HPDE6-E6E7 (cell line): ENCODE data around the gene RHEX.
"Not testable (repeated sequence)": the region's sequence is repeated elsewhere in the genome, so short reads cannot be mapped to it uniquely, and the experiment has no call there.

Source experiments
- DNase-seq: peaks from one replicate; pipeline ENCODE4 v3.0.0; 2011; ENCODE audit warnings: missing footprints; ENCODE audit errors: extremely low spot score

RHEX gene

DNA sequence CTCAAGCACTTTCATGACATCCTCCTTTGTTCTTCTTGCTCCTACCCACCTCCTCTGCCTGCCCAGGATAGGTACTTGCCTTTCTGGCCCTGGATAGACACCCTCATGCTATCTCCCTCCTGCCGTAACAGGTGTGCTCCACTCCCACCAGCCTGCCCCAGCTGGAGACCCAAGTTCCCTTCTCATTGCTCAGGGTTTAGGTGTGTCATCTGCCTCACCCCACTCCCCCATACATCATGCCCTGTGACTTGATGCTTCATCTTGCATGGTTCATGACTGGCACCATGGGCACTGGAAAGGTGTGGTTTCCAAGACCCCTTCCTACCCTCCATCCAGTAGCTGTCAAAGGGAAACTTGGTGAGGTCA, 5.9 kb downstream of the RHEX start:
- no peak for DNase-seq

DNA sequence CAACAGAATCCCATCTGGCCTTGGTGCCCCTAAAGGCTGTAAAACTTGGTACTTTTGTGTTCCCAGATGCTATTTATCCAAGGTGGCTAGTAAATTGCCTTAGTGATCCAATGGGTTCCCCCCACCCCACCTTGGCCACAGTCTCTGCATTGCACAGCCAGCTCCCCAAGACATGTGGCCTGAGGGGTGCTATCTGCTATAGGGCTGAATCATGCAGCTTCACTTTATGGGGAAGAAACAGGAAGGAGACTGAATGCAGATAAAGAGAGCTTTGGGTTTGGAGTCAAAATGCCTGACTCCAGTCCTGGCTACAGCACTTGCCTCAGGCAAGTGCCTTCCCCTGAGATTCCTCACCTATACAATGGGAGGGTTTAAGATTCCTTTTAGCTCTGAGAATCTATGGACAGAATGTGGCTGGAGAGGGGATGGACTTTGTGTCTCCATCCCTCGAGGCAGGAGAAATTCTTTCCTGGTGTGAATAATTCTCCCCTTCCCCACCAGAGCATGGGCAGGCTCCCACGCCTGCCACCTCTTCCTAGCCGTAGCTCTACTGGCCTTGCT, 6.5 kb downstream of the RHEX start:
- no peak for DNase-seq

DNA sequence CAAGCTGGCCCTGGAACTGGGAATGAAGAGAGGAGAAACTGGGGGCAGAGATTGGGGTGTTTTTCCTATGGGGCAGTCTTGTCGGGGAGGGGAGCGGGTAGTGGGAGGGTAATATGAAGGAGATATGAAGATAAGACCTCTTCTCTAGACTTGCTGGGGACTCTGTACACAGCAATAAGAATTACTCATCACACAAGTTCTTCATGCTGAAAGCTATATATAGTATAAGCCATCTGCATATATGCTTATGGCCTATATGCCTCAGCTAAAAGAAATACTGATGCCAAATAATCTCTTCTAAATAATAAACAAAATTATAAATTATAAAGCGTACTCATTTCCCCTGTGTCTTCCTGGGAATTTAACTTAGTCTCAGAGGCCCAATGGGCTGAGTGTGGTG, 7.9 kb downstream of the RHEX start:
- DNase-seq: no peak

DNA sequence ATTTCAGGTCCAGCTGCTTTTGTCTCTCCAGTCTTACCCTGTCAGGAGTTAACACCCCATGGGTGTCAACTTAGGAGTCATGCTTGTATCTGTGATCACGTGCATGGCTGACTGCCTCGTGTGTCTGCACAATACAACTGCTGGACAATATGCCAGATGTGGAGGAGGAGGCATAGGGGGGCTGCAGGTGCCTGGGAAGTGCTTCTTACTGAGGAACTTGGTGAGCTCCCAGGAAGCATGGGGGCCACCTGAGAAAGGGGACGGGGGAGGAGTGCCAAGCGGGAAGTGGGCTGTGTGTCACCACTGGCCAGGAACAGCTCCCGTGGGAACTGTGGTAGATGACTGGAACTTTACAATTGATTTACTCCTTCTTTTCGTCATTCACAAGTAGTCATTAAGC, 9.5 kb downstream of the RHEX start:
- no peak for DNase-seq

DNA sequence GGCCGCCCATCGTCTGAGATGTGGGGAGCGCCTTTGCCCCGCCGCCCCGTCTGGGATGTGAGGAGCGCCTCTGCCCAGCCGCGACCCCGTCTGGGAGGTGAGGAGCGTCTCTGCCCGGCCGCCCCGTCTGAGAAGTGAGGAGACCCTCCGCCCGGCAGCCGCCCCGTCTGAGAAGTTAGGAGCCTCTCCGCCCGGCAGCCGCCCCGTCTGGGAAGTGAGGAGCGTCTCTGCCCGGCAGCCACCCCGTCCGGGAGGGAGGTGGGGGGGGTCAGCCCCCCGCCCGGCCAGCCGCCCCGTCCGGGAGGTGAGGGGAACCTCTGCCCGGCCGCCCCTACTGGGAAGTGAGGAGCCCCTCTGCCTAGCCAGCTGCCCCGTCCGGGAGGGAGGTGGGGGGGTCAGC, 11.0 kb downstream of the RHEX start:
- not testable (repeated sequence) for DNase-seq

DNA sequence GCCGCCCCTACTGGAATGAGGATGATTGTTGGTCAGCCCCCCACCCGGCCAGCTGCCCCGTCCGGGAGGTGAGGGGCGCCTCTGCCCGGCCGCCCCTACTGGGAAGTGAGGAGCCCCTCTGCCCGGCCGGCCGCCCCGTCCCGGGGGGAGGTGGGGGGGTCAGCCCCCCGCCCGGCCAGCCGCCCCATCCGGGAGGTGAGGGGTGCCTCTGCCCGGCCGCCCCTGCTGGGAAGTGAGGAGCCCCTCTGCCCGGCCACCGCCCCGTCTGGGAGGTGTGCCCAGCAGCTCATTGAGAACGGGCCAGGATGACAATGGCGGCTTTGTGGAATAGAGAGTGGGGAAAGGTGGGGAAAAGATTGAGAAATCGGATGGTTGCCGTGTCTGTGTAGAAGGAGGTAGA, 11.5 kb downstream of the RHEX start:
- DNase-seq: not testable (repeated sequence)

DNA sequence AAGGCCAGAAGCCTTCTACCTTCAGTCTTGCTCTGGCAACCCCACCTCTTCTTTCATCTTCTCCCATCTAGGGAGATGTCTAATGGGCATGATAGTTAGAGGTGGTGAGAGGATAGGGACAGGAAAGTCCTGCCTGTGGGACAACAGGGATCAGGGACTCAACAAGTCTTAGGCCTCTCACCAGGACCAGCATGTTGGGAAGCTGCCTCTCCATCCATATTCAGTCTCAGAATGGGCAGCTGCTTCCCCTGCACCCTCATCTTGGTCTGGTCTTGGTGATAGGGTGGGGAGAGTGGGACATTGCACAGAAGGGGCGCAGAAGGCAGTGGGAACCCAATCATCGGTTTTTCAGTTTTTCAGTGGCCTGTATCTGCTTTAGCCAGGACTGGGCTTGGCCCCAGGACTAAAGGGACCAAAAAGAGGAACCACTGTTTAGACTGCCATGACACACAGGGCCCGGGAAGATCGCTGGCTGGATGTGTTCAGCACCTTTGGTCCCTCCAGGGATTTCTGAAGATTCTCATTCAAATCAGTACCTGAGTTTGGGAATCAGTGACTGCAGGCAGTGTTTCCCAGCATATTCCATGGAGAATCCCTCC, 12.7 kb downstream of the RHEX start:
- no peak for DNase-seq

DNA sequence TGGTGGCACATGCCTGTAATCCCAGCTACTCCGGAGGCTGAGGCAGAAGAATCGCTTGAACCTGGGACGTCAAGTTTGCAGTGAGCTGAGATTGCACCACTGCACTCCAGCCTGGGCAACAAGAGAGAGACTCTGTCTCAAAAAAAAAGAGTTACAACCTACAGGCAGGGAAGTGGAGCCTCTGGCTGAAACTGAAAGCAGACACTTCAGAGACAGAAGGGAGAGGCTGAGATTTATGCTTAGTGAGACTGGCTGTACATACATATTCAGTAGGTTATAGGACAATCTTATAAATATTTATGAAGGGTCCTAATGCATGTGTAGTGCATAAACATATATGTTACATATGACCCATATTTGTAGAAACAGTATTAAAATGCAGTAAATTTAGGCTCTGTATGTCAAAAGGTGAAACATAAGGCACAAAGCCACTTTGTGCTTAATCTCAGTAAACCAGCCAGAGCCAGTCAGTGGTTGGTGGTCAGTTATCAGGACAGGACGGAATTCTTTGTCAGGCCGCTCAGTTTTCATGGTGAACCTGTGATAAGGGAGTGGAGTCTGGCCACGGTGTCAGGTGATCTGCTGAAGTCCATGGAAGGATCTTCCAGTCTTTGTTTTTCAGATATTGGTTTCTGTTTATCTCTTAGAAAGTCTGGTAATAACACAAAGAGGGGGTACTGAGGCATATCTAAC, 13.7 kb downstream of the RHEX start:
- no peak for DNase-seq

DNA sequence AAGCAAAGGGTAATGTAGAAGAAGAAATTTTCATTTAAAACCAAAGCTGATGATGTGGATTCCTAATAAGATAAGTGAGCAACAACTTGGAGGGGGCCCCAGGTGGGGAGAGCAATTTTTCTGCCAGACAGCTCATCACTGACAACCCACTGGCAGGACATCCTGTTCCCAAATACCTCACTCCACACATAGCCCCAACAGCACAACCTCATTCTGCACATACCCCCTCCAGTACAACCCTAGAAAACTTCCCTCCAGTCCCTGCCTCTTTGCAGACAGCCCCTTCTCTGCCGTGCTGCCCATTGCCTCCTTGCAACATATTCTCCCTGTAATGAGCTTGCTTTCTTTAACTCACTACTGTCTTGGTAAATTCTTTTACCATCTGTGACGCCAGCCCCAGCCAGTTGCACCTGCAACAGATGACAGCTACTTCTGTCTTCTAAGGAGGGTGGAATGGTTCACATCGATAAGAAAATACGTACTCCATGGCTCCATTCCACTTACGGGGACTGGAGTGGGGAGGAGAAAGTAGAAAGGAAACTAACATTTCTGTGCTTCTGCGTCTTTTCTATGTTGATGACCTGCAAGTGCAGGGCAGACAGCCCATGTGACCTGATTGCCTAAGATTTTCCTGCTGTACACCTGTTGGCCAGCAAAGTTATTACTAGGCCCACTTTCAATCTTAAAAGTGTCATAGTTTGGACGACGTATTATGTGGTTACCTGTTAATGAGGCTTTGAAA, 14.7 kb downstream of the RHEX start:
- no peak for DNase-seq

DNA sequence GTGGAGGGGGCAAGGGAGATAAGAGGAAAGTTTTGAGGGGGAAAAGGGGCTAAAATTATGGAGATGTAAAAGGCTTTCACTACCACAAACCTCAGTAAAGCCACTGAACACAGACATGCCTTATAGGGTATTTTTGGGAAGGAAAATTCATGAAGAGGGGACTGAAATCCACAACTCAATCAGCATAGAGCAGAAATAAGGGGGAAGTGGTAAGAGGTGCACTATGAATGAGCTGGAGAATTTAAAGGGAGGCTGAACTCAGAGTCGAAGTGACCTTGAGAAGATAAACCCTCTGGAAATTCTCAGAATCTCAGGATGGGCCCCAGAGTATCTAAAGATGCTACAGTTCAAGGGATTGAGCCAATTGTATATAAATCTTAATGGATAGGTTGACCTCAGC, 15.3 kb downstream of the RHEX start:
- DNase-seq: no peak

DNA sequence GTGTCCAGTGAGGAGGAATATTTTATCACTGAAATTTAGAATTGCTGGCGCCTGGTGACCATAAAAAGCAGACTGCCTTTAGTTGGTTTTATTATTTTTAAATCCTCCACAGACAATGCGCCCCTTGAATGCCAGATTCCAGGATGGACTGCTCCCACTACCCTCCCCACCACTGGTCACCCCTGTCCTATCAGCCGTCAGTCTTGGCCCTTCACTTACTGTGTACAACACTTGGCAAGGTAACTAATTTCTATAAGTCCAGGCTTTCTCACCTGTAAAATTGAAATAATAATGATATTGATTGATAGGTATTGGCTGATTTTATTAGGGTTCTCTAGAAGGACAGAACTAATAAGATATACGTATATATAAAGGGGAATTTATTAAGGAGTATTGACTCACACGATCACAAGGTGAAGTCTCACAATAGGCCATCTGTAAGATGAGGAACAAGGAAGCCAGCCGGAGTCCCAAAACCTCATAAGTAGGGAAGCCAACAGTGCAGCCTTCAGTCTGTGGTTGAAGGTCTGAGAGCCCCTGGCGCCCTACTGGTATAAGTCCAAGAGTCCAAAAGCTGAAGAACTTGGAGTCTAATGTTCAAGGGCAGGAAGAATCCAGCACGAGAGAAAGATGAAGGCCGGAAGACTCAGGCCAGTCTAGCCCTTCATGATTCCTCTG, 17.8 kb downstream of the RHEX start:
- no peak for DNase-seq

DNA sequence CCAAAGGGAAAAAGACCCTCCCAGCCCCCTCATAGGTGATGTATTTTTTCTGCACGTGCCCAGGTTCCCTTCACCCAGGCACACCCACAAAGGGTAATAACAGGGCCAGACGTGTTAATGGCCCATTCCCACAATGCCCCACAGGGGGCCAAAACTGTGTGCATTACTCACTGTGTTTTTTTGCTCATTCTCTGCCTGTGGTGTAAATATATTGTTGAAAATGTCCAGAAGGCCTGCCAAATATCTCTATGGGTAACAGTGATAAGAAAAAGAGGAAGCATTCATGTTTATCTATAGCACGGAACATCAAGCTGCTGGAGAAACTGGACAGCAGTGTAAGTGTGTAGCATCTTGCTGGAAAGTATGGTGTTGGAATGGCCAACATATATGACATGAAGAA, 21.9 kb downstream of the RHEX start:
- DNase-seq: no peak

DNA sequence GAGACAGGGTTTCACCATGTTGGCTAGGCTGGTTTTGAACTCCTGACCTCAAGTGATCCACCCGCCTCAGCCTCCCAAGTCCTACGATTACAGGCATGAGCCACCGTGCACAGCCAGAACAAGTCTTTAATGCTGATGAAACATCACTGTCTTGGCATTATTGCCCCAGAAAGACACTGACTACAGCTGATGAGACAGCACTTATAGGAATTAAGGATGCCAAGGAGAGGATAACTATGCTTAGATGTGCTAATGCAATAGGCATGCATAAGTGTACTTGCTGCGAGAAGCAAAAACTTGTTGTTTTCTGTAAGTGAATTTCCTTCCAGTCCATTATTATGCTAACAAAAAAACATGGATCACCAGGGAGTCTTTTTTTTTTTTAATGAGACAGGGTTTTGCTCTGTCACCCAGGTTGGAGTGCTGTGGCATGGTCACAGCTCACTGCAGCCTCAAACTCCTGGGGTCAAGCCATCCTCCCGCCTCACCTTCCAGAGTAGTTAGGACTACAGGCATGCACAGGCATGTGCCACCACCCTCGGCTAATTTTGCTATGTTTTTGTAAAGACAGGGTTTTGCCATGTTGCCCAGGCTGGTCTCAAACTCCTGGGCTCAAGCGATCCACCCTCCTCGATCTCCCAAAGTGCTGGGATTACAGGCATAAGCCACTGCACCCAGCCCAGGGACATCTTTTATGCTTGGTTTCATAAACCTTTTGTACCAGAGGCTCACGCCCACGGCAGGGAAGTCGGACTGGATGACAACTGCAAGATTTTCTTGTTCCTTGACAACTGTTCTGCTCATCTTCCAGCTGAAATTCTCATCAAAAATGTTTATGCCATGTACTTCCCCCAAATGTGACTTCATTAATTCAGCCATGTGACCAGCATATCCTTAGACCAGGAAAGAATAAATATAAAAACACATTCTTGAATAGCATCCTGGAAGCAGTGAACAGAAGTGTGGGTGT, 23.1 kb downstream of the RHEX start:
- peak; percentile 29 for DNase-seq

DNA sequence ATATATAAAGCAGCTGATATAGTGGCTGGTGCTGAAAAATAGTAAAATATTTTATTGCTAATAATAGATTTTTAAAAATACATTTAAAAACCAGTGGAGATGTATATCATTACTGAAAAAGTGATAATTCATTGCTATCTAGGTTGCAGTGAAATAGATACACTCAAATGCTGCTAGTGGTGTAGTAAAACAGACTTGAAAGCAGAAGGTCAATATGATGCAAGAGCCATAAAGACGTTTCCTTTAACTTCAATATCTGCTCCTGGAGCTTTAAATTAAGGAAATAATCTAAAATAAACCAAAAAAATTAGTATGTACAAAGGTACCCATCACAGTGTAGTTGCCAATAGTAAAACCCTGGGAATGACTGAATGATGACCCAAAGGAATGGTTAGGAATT, 26.2 kb downstream of the RHEX start:
- no peak for DNase-seq

DNA sequence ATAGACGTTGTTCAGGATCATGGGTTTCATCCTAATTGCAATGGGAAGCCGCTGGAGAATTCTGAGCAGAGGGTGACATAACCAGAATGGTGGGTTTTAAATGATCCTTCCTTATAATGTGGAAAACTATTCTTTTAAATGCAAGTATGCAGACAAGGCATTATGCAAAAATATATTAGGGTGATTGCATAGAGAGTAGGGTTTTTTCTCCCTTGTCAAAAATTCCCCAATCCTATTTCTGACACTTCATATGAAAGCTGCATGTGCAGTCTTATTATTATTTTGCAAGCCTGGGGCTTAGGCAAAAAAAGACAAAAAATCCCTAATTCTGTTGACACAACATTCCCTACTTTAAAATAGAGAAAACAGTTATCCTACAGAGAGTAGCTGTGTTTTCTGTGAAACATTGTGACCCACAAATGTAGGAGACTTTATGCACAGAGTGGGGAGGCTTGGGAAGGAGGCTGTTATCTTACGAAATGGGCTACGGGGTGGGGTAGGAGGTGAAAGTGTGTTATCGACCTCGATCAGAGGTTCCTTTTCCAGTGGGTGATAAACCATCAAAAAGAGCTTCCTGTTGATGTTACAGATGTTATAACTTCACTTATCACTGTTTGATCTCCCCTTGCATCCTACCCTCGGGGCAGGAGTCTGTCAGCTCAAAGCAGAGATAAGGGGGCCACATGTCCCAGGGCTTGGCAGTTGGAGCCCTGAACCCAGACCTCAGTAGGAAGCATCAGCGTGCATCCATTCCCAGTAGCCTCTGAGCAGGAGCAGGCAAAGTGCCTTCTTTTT, 27.2 kb downstream of the RHEX start:
- DNase-seq: no peak

DNA sequence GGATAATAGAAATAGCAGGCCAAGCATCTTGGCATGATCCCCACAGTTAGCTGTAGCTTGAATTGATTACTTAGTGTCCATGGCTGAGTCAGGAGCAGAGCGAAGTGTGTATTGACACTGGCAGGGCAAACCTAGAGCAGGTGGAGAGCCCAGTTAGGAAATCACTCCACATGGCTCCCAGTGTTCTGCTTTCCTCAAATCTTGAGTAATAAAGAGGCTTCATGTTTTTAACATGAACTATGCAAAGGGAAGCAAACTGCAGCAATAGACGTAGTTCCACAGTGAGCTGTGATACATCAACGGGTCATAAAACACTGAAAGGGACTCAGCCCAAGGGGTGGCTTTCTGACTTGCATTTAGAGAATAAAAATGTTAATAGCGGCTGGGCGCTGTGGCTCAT, 28.9 kb downstream of the RHEX start:
- no peak for DNase-seq

DNA sequence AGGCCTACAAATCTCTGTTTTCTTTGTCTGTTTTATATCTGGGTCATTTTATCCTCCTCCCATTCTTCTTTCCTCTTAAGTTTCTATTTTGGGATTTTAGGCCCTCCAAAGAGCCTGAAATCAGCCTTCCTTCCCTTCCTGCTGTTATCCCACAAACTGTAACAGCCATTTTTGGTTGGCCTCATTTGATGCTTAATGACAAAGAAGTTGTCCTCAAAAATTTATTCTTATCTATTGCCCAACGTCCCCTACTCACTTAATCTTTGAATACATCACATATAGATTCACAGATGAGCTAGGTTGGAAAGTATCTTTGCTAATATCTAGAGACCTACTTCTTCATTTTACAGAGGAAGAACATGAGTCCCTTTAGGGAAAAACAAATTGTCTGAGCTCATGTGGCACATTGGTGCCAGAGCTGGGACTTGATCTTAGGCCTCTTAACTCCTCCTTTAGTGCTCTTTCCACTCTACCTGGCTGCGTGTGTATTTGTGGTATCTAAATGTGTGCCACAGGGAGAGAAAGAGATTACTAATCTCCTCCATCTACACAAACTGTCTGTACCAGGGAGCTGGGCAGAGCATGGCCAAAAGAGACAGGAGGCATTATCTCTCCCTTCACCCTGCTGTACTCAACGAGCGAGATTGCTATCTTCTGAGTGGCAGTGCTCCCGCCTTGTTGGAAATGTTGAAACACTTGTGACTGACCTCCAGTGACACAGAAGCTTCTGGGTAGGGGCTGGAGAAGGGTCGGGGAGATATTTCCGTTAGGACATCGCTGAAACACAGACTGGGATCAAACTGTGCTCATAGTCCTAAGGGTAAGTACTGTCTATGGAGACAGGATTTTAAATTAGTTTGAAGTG, 30.1 kb downstream of the RHEX start:
- no peak for DNase-seq

DNA sequence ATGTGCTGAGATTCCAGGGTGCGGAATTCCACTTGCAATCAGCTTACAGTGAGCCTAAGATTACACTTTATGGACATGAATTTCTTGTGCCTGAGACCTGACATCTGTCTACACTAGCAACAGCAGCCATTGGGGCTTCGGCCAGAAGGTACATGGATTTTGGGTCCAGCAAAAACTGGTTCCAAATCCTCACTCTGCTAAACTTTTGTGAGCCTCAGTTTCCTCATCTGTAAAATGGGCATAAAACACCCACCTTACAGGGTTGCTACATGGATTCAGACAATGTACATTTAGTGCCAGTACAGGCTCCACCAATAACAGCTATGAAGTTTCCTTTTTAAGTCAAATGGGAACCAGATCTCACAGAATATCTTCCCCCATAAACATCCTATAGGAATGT, 30.8 kb downstream of the RHEX start:
- DNase-seq: no peak

DNA sequence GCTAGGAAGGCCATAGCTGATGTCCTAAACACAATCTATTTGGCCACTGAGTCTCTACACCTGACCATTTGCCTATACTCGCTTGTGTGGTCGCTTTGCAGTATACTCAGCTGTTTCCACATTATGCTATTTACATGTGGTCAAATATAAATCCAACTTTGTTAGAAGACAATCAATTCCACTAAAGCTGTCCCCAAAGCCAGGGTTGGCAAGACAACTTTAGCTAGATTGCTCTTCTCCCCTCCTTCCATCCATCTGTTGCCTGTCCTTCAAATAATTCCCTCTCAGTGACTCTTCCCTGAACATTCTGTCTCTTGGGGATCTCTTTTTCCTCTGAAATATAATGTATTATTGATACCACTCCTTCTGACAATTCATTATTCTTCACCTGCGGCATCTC, 34.1 kb downstream of the RHEX start:
- no peak for DNase-seq
